GM12874 (cell line): ENCODE results near the gene STIM2.

ENCODE experiments used
- TF ChIP-seq, protein P1 (sequence below): IDR thresholded peaks from 2 replicates; pipeline ENCODE4 v1.5.1; 2011; ENCODE audit warnings: low read depth, mild to moderate bottlenecking, control low read depth, low read length, moderate library complexity; ENCODE audit not compliant: insufficient read depth

Gene STIM2

DNA sequence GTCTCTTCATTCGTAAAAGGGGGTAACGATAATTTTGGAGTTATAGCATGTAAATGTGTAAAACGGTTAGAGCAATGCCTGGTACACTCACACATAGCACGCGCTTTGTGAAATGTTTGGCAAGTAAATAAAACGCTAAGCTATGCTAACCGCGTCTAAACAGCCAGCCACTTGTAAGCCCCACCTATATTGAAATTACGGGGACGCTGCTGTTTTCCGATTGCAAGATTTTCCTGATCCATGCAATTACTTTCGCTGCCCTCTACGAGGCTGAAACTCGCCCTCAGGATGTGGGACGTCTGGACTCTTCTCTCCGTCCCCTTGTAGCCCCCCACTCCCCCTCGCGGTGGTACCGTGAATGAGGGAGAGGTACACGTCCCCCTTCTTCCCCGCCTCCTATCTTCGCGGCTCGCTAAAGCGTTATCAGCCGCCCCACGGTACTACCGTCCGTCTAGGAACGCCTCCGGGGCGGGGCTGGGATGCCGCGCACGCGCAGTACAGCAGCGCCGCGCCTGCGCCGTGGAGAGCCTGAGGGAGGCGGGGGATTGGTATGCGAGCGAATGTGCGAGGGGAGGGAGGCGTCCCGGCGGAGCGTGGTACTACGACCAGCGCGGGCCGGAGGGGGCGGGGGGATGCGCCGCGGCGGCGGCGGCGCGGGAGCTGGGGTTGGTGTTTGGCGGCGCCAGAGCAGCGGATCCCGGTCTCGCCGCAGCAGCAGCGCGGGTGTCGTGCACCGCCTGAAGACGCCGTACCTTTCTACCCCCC, at the start of gene STIM2:
Gene STIM2 (plus strand): TSS at position 685 of the 765 bp plus-strand sequence.
- TF ChIP-seq, protein P1, sequence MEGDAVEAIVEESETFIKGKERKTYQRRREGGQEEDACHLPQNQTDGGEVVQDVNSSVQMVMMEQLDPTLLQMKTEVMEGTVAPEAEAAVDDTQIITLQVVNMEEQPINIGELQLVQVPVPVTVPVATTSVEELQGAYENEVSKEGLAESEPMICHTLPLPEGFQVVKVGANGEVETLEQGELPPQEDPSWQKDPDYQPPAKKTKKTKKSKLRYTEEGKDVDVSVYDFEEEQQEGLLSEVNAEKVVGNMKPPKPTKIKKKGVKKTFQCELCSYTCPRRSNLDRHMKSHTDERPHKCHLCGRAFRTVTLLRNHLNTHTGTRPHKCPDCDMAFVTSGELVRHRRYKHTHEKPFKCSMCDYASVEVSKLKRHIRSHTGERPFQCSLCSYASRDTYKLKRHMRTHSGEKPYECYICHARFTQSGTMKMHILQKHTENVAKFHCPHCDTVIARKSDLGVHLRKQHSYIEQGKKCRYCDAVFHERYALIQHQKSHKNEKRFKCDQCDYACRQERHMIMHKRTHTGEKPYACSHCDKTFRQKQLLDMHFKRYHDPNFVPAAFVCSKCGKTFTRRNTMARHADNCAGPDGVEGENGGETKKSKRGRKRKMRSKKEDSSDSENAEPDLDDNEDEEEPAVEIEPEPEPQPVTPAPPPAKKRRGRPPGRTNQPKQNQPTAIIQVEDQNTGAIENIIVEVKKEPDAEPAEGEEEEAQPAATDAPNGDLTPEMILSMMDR: peak; percentile 37; the same call in 1 of the 2 replicates

DNA sequence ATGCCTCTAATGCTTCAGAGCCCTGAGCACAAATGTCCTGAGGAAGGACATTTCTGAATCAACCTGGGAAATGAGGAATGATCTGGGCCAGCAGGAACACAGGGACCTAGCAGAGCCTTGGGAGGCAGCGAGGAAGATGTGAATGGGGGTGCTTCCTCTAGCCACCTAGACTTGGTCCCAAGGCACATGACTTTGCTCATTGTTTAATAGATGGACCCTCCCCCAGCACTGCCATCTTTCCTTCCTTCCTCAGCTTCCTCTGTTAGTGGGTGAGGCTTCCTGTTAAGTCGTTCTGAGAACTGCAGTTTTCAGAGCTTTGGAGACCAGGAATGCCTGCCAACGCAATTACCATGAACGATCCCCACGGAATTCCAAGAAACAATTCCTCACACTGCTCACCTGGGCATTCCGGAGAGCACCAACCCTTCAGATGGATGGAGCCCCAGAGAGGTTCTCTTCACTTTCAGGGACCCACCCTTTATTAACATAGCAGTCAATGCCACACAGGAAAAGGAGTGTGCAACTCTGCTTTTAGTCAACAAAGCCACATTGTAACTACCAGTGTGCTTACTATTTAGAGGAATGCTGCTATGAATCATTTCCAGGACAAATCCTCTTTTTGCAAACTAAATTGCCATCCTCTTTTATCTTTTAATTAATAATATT, 48.5 kb upstream of the STIM2 start:
- TF ChIP-seq, protein P1: no peak

DNA sequence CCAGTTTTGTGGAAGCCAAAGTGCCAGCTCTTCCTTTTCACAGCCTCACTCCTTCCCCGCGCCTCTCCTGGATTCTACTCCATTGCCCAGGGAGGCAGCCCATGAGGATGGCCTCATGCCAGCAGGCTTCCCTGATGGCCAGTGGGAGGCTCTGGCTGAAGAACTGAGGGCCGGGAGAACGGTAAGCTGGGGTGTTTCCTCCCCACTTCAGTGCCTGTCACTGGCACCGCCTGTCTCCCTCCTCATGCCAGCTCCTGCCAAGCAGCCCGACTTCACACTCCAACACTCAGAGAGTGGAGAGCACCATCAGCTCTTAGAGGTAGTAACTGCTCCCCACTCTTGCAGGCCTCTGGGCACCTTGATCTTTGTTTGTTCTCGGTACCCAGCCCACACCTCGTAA, 46.9 kb upstream of the STIM2 start:
- TF ChIP-seq, protein P1: no peak

DNA sequence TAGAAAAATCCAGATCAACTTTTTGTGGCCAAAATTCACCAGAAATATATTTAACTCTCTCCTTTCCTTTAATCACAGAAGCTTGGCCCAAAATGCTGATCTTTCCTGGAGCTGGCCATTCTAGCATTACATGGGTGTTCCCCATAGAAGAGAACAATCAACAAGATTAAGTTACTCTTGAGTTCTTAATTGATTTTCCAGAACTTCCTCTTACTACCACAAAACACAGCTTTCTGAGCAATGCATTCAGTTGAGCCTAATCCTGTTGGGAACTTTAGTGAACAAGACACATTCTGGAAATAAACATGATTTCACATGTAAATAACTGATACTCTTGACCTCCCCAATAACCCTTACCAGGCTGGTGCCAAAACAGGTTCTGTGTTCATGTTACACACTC, 45.4 kb upstream of the STIM2 start:
- TF ChIP-seq, protein P1: no peak

DNA sequence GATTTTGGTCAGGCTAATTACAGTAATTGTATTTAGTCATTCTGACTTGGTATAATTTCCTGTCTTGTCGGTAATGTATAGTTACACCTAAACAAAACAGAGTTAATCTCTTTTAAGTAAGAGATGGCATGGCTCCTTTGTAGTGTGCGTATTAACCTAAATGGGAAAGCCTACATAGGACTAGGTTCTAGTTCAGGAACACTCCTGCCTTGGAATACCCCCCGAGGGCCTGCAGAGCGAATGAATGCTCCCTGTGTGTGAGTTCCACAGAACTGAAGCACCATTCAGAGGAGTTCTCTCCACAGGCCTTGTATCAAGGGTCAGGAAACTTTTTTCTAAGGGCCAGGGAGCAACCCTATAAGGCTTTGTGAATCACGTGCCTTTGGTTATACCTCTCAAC, 44.9 kb upstream of the STIM2 start:
- TF ChIP-seq, protein P1: no peak

DNA sequence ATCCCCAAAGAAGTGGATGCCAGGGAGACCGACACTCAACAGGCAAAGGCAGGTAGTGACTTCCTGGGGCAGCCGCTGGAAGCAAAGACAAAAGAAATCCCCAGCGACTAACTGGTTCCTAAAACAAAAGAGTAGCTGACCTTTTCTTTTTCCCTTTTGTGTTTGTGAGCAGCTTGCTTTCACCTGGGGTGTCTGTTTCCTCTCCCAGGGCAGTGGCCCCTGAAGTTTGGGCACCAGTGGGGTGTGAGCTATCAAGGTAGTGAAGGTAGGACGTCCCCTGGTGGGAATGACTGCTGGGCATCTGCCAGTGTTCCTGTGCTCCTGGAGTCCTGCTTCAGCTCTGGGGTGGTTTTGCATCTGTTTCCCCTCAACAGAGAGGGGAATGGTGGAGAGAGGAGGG, 41.6 kb upstream of the STIM2 start:
- TF ChIP-seq, protein P1: no peak

DNA sequence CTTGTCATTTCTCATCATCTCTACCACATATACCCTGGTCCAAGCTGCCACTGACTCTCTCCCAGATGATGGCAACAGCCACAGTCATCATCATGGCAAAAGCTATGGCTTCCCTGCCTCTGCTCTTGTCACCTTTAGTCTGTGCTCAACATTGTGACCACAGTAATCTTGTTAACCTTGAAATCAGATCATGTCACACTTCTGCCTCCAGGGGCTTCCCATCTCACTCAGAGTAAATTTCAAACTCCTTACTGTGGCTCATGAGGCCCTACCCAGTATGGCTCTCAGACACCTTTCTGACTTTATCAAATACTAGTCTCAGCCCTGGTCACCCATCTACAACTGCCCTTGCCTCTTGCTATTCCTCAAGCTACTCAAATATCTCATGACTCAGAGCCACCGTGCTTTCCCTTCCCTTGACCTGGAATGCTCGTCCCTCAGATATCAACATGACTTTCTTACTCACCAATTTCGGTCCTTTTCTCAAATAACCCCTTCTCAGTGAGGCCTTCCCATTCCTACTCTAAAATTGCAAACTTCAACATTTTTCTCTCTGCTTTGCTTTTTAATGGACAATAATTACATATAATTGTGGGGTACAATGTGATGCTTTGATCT, 41.1 kb upstream of the STIM2 start:
- TF ChIP-seq, protein P1: peak; percentile 5; the same call in 1 of the 2 replicates
